HG03571 (cell line): ENCODE results near the gene MEX3A.
"Not testable (repeated sequence)": the region's sequence is repeated elsewhere in the genome, so short reads cannot be mapped to it uniquely, and the experiment has no call there.

Source experiments
- ATAC-seq: cut with Tn5 transposase; IDR thresholded peaks from one replicate; pipeline ENCODE4 v1.9.1; 2021; ENCODE audit not compliant: unreplicated experiment

MEX3A gene

DNA sequence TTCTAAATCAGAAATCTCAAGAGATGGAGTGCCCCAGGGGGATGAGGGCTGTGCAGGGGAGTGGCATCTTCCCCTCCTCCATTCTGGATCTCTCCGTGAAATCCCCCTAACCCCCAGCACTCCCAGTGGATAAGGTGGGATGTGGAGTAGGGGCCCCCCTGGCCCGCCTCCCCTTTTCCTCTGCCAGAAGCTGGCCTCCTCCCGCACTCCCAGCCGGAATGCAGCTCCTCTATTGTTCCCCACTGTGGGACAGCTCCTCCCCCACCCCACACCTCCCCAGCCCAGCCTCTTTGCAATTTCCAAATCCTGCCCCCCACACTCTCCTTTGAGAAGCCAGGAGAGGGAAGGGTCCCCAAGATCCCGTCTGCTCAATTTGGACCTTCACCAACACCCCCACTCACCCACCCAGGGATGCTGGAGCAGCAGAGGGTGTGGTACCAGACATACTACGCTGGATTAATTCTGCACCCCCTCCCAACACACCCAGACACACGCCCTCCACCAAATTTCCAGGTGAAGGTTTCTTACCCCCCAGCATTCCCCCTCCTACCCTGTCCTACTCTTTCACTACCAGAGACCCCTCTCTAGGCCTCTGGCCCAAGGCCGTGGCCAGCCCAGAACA, 1.9 kb downstream of the MEX3A start:
- no peak for ATAC-seq

GRCh38 chr1:156079762-156080161, 2.5 kb downstream of the MEX3A start:
- no peak for ATAC-seq

DNA sequence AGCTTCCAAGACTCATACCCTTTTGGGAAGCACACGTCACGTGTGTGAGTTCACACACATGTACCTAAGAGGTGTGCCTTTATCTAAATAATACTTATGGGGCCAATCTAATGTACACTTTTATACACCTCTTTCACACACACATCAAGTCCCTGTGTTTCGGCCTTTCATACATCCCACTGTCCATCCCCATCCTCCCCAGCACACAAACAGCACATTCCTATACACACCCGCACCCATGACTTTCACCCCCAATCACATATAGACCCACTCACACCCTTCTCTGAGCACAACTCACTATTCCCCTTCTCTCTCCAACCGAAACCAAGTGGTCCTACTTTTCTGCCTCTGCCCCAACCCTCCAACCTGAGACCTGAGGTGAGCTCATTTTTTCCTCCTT, 3.5 kb downstream of the MEX3A start:
- no peak for ATAC-seq

GRCh38 chr1:156077430-156077760, 4.9 kb downstream of the MEX3A start:
- ATAC-seq, result no peak

GRCh38 chr1:156076609-156077429, 5.4 kb downstream of the MEX3A start:
- ATAC-seq, result no peak

DNA sequence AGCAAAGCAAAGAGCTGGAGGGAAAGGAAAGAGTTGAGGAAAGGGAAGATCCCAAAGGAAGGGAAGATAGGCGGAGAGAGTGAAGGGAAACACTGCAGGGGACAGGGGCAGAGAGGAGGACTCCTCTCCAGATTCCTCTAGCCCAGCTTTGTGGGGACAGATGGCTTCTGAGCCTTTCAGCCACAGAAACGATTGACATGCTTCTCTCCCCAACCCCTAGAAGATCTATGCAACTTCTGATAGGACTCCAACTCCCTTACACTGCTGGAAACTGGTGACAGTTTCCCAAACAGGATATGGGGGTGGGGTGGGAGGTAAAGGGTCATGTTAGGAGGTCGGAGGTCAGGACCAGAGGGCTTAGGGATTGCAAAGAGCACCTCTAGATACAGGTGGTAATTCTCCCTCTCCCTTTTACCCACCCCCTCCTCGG, 6.5 kb downstream of the MEX3A start:
- no peak for ATAC-seq

DNA sequence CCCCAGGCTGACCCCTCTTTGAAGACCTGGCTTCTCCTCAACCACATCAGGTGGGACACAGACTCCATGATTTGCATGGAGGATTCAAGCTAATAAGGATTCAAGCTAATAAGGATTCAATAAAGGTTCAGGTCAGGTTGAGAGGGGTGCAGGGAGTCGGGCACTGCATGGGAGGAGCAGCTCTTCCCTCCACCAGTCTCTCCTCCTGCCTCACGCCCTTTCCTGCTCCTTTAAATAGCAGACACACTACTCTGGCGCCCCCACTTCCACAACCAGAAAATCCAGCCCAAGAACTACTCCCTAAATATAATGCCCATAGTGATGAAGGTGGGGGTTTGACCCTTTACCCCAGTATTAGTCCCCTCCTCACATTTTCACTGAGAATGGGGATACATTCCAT, 7.1 kb downstream of the MEX3A start:
- ATAC-seq, result no peak

GRCh38 chr1:156074661-156075060, 7.6 kb downstream of the MEX3A start:
- no peak for ATAC-seq

DNA sequence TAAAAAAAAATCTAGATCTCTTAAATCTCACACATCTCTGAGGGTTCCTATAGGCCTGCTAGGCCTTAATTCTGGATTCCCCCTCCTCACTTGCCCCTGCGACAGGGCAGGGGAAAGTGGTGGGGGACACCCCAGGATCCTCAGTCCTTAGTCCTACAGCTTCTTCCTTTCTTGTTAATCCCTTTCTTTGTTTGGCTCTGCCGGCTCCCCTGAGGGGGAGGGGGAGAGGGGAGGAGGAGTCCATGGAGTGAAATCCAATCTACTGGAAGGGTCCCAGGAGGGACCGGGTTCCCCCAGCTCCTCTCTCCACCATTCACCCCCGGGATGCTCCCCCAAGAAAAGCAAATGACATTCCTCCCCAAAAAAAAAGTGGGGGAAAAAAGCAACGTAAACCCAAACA, 8.5 kb downstream of the MEX3A start:
- no peak for ATAC-seq

DNA sequence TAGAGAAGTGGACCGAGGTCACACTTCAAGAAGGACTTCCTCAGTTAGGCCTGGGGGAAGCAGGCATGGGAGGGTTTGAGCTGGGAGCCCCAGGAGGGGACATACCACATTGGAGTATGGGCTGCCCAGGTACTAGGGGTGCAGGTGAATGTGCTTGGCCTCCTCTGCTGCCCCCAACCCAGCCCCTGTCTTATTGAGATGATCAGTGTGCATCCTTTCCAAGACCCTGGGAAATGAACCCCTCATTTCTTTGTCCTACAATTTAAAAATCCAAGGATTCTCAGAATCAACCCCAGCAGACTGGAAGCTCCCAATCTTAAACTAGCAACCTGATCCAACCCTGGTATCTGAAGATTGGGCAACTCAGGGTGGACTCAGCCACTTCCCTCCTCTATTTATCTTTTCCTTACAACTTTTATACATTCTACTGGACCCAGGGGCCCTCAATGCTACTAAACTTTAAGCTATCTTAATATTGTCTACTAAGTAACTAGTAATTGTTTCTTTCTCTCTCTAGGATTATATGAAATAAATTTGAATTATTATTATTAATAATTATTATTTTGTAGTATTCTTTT, 9.1 kb downstream of the MEX3A start:
- ATAC-seq, result no peak

GRCh38 chr1:156072251-156072650, 10.0 kb downstream of the MEX3A start:
- ATAC-seq, result no peak

GRCh38 chr1:156071332-156071816, 10.9 kb downstream of the MEX3A start:
- not testable (repeated sequence) for ATAC-seq

- ATAC-seq, result no peak
Observed at GRCh38 chr1:156070548-156070947, 11.7 kb downstream of the MEX3A start.

DNA sequence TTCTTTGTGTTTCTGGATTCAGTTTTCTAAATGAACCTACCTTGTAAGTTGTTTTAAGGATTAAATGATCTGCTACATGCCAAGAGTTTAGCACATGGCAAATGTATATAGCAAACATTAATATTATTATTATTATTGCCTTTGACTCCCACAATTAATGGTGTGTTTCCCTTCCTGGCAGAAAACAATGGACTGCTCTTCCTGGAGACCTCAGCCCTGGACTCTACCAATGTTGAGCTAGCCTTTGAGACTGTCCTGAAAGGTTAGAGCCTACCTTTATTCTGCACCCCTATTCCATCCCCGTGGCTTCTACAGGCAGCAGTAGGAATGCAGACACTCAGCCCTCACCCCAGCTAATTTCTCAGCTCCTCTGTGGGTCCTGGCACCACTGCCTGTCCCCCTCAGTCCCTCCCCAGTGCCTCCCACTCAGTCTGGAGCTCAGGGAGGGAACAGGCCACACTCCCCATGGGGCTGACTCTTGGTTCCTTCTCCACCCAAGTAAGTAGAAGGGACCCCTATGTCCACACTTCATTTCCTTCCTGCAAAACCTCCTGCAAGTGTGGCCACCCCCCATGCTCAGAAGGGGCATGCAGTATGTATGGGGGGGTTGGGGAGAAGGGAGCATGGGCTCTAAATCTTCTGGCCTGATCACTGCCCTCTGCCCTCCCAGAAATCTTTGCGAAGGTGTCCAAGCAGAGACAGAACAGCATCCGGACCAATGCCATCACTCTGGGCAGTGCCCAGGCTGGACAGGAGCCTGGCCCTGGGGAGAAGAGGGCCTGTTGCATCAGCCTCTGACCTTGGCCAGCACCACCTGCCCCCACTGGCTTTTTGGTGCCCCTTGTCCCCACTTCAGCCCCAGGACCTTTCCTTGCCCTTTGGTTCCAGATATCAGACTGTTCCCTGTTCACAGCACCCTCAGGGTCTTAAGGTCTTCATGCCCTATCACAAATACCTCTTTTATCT, 12.5 kb downstream of the MEX3A start:
- no peak for ATAC-seq

- no peak for ATAC-seq
Observed at GRCh38 chr1:156067262-156067661, 15.0 kb downstream of the MEX3A start.

- no peak for ATAC-seq
Observed at GRCh38 chr1:156065871-156066270, 16.4 kb downstream of the MEX3A start.

DNA sequence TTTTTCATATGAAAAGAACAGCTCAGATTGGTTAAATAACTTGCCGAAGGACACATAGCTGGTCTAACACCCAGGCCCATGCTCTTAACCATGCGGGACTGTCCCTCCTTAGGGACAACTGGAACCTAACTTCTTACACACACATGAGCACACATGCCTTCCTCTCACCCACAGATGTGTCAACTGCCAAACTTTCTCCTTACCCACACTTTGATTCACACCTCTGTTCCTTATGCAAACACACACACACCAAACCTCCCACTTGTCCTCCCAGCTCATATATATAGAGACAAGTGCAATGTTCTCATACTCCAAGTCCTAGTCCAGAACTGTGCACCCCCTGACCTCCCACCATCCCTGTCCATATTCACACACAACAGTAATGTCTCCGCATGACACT, 17.1 kb downstream of the MEX3A start:
- ATAC-seq, result no peak

DNA sequence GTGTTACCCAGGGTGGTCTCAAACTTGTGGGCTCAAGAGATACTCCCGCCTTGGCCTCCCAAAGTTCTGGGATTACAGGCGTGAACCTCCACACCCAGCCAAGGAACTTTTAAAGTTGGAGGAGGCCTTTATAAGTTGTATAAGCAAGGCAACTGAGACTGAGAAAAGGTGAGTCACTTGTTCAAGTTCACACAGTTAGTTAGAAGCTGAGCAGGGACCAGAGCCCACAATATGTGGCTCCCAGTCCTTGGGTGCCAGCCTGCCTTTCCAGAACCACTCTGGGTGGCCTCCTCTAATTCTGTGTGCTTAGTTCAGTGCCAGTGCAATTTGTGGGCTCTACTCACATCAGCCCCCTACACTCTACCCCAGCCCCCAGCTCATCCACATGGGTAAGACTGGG, 17.6 kb downstream of the MEX3A start:
- ATAC-seq, result no peak

GRCh38 chr1:156063997-156064285, 18.3 kb downstream of the MEX3A start:
- no peak for ATAC-seq

GRCh38 chr1:156062189-156062588, 20.1 kb downstream of the MEX3A start:
- ATAC-seq, result no peak

- no peak for ATAC-seq
Observed at GRCh38 chr1:156060937-156061636, 21.2 kb downstream of the MEX3A start, which contains the start of gene RAB25. Gene RAB25, plus strand, starts transcription at chr1:156061160. Its CDS starts 241 bp downstream, at chr1:156061401.
